Liver (tissue), 9 donors: ENCODE data around the gene BRD1. TPM values are rescaled to one million over a fixed set of nuclear protein-coding genes. Genes with fewer than 3 reads are reported as not detected.

Source experiments
- DNase-seq: peaks from one replicate; pipeline ENCODE4 v3.0.0-alpha.2; 2017; ENCODE audit warnings: low spot score
- H3K27ac ChIP-seq, 2 donors: one replicate each; pipeline ENCODE4 v1.7.0; 2013; ENCODE audit warnings: inconsistent platforms in 2 of 2, low read length in 2 of 2, control low read depth in 1 of 2, low read depth in 1 of 2, mild to moderate bottlenecking in 1 of 2
- H3K27me3 ChIP-seq, 4 donors: one replicate each; pipeline versions ENCODE4 v1.6.1 to v1.7.0; 2013; ENCODE audit warnings: low read length in 3 of 4, inconsistent platforms in 1 of 4, mild to moderate bottlenecking in 1 of 4, moderate library complexity in 1 of 4; ENCODE audit not compliant: control insufficient read depth in 4 of 4, insufficient read depth in 4 of 4
- H3K36me3 ChIP-seq, 4 donors: one replicate each; pipeline versions ENCODE4 v1.6.1 to v1.7.0; 2013; ENCODE audit warnings: low read length in 3 of 4, mild to moderate bottlenecking in 3 of 4, low read depth in 1 of 4, moderate library complexity in 1 of 4; ENCODE audit not compliant: control insufficient read depth in 4 of 4, insufficient read depth in 3 of 4
- H3K4me1 ChIP-seq, 4 donors: one replicate each; pipeline versions ENCODE4 v1.6.1 to v1.7.0; 2013; ENCODE audit warnings: low read length in 3 of 4, mild to moderate bottlenecking in 3 of 4, moderate library complexity in 1 of 4; ENCODE audit not compliant: control insufficient read depth in 4 of 4, insufficient read depth in 4 of 4
- H3K4me3 ChIP-seq, 3 donors: one replicate each; pipeline versions ENCODE4 v1.6.1 to v1.7.0; 2013; ENCODE audit warnings: low read length in 3 of 3, control low read depth in 1 of 3, low read depth in 1 of 3, mild to moderate bottlenecking in 1 of 3
- H3K9ac ChIP-seq, 2 donors: one replicate each; pipeline ENCODE4 v1.7.0; 2013; ENCODE audit warnings: low read length in 2 of 2, mild to moderate bottlenecking in 2 of 2, moderate library complexity in 2 of 2, control low read depth in 1 of 2, low read depth in 1 of 2
- H3K9me3 ChIP-seq, 4 donors: one replicate each; pipeline versions ENCODE4 v1.6.1 to v1.7.0; 2013; ENCODE audit warnings: low read length in 3 of 4; ENCODE audit not compliant: control insufficient read depth in 4 of 4
- ATF3 ChIP-seq: IDR thresholded peaks from 2 replicates; pipeline ENCODE4 v1.6.1; 2016; ENCODE audit warnings: antibody characterized with exemption
- EGR1 ChIP-seq, 2 donors: IDR thresholded peaks; 2 replicates each; pipeline ENCODE4 v1.6.1; 2016 to 2018; ENCODE audit warnings: antibody characterized with exemption in 2 of 2, low read depth in 2 of 2
- FOXA1 ChIP-seq: IDR thresholded peaks from 2 replicates; pipeline ENCODE4 v1.6.1; 2016; ENCODE audit warnings: antibody characterized with exemption
- FOXA2 ChIP-seq: IDR thresholded peaks from 2 replicates; pipeline ENCODE4 v1.6.1; 2016; ENCODE audit warnings: antibody characterized with exemption
- GABPA ChIP-seq, 2 donors: IDR thresholded peaks in 1 of 2; conservative IDR thresholded peaks in 1 of 2; 2 replicates each; pipeline ENCODE4 v1.6.1; 2016; ENCODE audit warnings: antibody characterized with exemption in 2 of 2, mild to moderate bottlenecking in 1 of 2, moderate library complexity in 1 of 2
- HNF4A ChIP-seq, 2 donors: conservative IDR thresholded peaks; 2 replicates each; pipeline ENCODE4 v1.6.1; 2016; ENCODE audit warnings: antibody characterized with exemption in 2 of 2, mild to moderate bottlenecking in 2 of 2
- HNF4G ChIP-seq: IDR thresholded peaks from 2 replicates; pipeline ENCODE4 v1.6.1; 2016; ENCODE audit warnings: antibody characterized with exemption
- NR2F2 ChIP-seq: IDR thresholded peaks from 2 replicates; pipeline ENCODE4 v1.6.1; 2016; ENCODE audit warnings: antibody characterized with exemption
- RAD21 ChIP-seq, 2 donors: IDR thresholded peaks; 2 replicates each; pipeline ENCODE4 v1.6.1; 2016; ENCODE audit warnings: antibody characterized with exemption in 2 of 2, mild to moderate bottlenecking in 2 of 2
- RXRA ChIP-seq, 2 donors: IDR thresholded peaks; 2 replicates each; pipeline ENCODE4 v1.6.1; 2017 to 2018; ENCODE audit warnings: antibody characterized with exemption in 2 of 2, mild to moderate bottlenecking in 1 of 2
- SP1 ChIP-seq: IDR thresholded peaks from 2 replicates; pipeline ENCODE4 v1.6.1; 2018; ENCODE audit warnings: antibody characterized with exemption, mild to moderate bottlenecking
- TAF1 ChIP-seq: conservative IDR thresholded peaks from 2 replicates; pipeline ENCODE4 v1.6.1; 2016; ENCODE audit warnings: antibody characterized with exemption, mild to moderate bottlenecking
- YY1 ChIP-seq: IDR thresholded peaks from 2 replicates; pipeline ENCODE4 v1.6.1; 2016; ENCODE audit warnings: antibody characterized with exemption, mild to moderate bottlenecking
- WGBS: extraction: QIAGEN DNeasy Blood & Tissue Kit; methylation state at CpG from one replicate; pipeline ENCODE4 v1.1.7; 2013; 5-methylcytosine and 5-hydroxymethylcytosine counted together
- polyA plus RNA-seq, 2 donors: library from polyadenylated mRNA; stranded (reverse) in 1 of 2; unstranded in 1 of 2; fragments of 200-250 nt in 1 of 2; fragments of >200 nt in 1 of 2; fragmentation: Nextera tagmentation in 1 of 2; extraction: Ambion mirVana in 1 of 2; gene quantifications; one replicate each; pipeline versions ENCODE4 v1.2.1 to v1.2.3, GENCODE V29; 2013 to 2015
- total RNA-seq, 2 donors: library from RNA; depleted of rRNA; stranded (reverse); fragments of >200 nt; gene quantifications; one replicate each; pipeline ENCODE4 v1.2.3, GENCODE V29; 2014
- TF ChIP-seq, protein P1 (sequence below): IDR thresholded peaks from 2 replicates; pipeline ENCODE4 v1.6.1; 2016; ENCODE audit warnings: antibody characterized with exemption, mild to moderate bottlenecking
- TF ChIP-seq, protein P2 (sequence below): IDR thresholded peaks from 2 replicates; pipeline ENCODE4 v1.6.1; 2016; ENCODE audit warnings: antibody characterized with exemption
- donor health status: healthy.
- donor health status: healthy.
- donor health status: healthy.
- donor health status: healthy.
- donor health status: healthy.

The BRD1 gene
- total and polyA plus RNA-seq, 4 donors = 3.3 to 20.7 (median 11.6) TPM

GRCh38 chr22:49801391-49802060 lies 26.1 kb downstream of the BRD1 start:
- H3K36me3 ChIP-seq = peaks cover 19 to 38% (median 31%) of the 10 kb centered on the region in 4 donors
- H3K4me1 ChIP-seq = no peaks in the 10 kb centered on the region
- no peak overlapping the region for H3K27ac ChIP-seq

DNA sequence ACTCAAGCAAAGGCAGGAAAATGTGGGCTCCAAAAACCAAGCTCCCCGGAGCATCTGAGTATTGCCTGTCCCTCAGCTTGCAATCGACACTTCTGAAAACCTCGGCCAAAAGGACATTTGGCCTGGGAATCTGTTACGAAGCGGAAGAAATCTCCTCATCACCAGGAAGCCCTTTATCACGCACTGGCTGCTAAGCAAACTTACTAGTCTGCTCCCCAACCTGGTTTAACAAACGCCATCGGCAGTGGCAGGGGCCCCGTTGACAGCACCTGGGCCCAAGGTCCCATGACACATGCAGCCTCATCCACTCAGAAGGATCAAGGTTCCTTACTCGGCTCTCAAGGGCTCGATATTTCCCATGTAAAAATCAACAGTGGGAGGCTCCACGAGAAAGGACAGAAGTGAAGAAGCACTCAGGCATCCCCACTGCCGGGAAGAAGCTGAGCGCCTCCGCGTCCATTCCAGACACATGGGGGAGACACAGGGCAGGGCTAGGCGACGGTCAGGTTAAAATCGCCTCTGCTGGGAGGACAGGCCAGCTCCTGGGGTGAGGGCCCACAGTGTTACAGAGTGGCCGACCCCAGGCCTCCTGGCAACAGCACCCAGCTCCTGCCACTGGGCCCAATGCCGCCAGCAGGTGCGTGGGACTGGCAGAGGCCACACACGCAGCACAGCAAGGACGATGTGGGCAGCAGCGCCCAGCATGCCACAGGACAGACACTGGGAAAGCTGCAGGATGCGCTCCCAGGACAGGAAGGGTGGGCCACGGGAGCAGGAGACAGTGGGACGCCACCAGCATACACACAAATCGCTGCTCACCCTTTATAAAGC lies 27.1 kb downstream of the BRD1 start:
- no peaks in the 10 kb centered on the region for H3K27me3 ChIP-seq
- peaks cover 23 to 44% (median 34%) of the 10 kb centered on the region in 4 donors for H3K36me3 ChIP-seq
- no peak overlapping the region for H3K27ac ChIP-seq
- WGBS = 85% methylated on average over 29 of the region's 29 CpGs
- no peak for DNase-seq
- H3K4me3 ChIP-seq = no peak overlapping the region
- H3K9me3 ChIP-seq = no peaks in the 10 kb centered on the region
- H3K4me1 ChIP-seq = no peaks in the 10 kb centered on the region
- TF ChIP-seq NR2F2 (no peak), SP1 (no peak), FOXA1 (no peak), RAD21 (IDR thresholded peaks at IDR 0.05) (no peak)
- no peak overlapping the region for H3K9ac ChIP-seq

More at GRCh38 chr22:49801391-49802060, 26.1 kb downstream of the BRD1 start:
- Histone ChIP-seq H3K27me3 (no peaks in the 10 kb centered on the region), H3K4me3 (no peak overlapping the region), H3K9ac (no peak overlapping the region), H3K9me3 (no peaks in the 10 kb centered on the region)
- no peak for DNase-seq
- no peak for TF ChIP-seq HNF4G
- TF ChIP-seq HNF4A (conservative IDR thresholded peaks at IDR 0.05) = no peak
- TF ChIP-seq EGR1 (IDR thresholded peaks at IDR 0.05; ENCODE audit: low read depth in 2 of 2) = no peak
- no peak for TF ChIP-seq YY1
- TF ChIP-seq RXRA (IDR thresholded peaks at IDR 0.05) = no peak
- no peak for TF ChIP-seq ATF3
- no peak for TF ChIP-seq FOXA1
- no peak for TF ChIP-seq TAF1
- TF ChIP-seq RAD21 (IDR thresholded peaks at IDR 0.05) = no peak
- no peak for TF ChIP-seq GABPA (IDR thresholded peaks at IDR 0.05 in 1 of 2, conservative IDR thresholded peaks at IDR 0.05 in 1 of 2)
- TF ChIP-seq SP1 = no peak
- TF ChIP-seq, protein P1, sequence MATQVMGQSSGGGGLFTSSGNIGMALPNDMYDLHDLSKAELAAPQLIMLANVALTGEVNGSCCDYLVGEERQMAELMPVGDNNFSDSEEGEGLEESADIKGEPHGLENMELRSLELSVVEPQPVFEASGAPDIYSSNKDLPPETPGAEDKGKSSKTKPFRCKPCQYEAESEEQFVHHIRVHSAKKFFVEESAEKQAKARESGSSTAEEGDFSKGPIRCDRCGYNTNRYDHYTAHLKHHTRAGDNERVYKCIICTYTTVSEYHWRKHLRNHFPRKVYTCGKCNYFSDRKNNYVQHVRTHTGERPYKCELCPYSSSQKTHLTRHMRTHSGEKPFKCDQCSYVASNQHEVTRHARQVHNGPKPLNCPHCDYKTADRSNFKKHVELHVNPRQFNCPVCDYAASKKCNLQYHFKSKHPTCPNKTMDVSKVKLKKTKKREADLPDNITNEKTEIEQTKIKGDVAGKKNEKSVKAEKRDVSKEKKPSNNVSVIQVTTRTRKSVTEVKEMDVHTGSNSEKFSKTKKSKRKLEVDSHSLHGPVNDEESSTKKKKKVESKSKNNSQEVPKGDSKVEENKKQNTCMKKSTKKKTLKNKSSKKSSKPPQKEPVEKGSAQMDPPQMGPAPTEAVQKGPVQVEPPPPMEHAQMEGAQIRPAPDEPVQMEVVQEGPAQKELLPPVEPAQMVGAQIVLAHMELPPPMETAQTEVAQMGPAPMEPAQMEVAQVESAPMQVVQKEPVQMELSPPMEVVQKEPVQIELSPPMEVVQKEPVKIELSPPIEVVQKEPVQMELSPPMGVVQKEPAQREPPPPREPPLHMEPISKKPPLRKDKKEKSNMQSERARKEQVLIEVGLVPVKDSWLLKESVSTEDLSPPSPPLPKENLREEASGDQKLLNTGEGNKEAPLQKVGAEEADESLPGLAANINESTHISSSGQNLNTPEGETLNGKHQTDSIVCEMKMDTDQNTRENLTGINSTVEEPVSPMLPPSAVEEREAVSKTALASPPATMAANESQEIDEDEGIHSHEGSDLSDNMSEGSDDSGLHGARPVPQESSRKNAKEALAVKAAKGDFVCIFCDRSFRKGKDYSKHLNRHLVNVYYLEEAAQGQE = no peak
- no peak for TF ChIP-seq FOXA2
- TF ChIP-seq NR2F2 = no peak
- TF ChIP-seq, protein P2, sequence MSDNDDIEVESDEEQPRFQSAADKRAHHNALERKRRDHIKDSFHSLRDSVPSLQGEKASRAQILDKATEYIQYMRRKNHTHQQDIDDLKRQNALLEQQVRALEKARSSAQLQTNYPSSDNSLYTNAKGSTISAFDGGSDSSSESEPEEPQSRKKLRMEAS = no peak
- WGBS = 93% methylated on average over 18 of the region's 18 CpGs
